GM11168 (cell line): ENCODE data around the gene TBCEL.

Experiments used
- in situ Hi-C: fragments of 300-500 bp; cut with MboI; formaldehyde crosslinking; loops from one replicate; pipeline ENCODE4 v1.12.0; 2022; ENCODE audit warnings: low sequenced_read_pairs; ENCODE audit not compliant: unreplicated experiment

The TBCEL gene

DNA sequence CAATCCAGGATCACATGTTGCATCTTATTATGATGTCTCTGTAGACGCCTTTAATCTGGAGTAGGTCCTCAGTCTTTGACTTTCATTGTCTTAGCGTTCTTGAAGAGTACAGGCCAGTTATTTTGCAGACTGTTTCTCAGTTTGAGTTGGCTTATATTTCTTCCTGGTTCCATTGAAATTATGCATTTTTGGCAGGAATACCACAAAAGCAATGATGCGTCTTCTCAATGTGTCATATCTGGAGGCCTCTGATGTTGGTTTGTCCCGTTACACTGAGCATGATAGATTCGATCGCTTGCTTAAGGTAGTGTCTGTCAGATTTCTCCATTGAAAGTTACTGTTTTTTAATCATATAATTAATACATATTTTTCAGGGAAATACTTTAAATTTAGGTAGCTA lies 107.8 kb downstream of the TBCEL start:
- in situ Hi-C loops = no loop called here

DNA sequence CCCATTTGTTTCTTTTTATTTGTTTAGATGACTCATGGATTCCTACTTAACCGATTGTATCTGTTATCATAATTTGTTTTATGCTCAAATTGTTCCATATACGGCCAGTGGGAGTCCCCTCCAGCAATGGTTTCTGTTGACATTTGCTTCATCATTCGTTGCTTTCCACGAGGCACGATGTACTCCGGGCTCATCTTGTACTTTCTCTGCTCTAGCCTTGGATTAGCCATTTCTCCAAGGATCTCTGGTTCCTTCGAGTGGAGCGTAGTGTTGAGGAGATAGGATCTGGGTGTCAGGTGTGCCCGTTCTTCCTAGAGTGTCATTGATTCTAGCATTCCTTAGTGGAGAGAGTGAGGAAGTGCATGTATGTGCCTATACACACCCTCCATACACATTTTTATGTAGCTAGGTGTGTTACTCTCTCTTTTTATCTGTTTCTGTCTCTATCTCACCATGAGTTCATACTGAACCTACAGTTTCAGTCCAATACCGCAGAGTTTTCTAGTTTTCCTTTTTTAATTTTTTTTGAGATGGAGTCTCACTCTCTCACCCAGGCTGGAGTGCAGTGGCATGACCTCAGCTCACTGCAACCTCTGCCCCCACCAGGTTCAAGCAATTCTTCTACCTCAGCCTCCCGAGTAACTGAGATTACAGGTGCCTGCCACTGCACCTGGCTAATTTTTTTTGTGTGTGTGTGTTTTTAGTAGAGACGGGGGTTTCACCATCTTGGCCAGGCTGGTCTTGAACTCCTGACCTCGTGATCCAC lies 108.5 kb downstream of the TBCEL start:
- in situ Hi-C loops = no loop called here

DNA sequence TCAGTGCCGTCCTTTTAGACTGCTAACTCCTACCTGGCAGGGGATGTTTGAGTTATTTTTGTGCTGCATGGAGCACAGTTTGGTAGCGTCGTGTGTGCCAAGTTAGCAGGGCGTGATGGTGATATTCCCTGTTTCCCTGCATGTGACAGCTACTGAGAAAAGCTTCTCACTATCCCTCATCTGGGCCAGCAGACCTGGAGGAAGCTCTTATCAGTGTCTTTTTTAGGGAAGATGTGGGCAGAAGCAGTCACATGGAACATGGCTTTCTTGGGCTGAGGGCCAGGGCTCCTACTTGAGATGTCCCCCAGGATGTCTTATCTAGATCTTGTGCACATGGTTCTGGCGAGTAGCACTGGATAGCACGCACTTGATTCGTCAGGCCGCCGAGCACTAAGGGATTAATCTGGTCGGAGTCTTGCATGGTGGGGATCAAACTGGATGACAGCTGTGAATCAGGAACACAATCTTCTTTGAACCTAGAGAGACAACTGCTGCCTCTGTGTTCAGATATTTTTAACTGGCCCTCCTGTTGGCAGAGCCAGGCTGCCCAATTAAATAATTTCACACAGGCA lies 110.9 kb downstream of the TBCEL start:
- in situ Hi-C loops = no loop called here

DNA sequence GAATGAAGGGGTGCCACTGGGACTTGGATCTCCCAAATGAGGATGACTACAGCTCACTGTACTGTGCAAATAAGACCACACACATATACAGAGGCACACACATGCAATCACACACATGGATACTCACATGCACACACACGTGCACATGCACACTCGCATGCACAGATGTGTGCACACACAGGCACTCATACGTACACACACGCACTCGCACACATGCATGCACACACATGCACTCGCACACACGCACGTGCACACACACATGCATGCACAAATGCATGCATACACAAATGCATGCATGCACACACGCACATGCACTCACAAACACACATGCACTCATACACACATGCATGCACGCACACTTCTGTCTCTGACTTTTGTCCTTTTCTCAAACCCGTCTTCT lies 113.1 kb downstream of the TBCEL start:
- in situ Hi-C loops = no loop called here

DNA sequence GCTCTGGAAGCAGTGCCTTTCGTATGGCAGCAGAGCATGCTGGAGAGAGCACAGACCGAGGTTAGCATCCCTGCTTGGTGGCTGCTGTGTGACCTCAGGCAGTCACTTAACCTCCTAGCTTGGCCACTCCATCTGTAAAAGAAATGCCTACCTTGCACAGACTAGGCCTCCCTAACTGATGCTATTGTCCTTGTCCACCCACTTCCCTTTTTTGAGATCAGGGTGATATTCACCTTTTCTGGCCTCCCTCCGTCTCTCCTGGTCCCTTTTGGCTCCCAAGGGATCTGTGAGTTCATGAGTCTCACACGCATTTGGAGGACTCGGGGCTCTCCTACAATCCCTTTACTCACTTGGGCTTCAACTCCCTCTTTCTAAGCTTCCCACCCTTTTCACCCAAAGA lies 114.4 kb downstream of the TBCEL start:
- in situ Hi-C loops = no loop called here

DNA sequence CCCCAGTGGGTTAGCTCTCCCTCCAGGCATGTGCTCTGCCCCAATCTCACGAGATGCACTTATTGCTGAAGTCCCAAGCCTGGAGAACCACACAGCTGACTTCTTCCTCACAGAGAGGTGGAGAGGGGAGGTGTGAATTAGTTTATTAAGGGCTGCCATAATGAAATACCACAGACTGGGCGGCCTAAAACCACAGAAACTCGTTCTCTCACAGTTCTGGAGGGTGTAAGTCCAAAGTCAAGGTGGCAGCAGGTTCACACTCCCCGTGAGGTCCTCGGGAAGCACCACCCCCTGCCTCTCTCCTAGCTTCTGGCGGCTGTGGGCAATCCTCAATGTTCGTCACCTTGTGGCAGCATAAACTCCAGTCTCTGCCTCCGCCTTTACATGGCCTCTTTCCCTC lies 116.5 kb downstream of the TBCEL start:
- in situ Hi-C loops = no loop called here
